IPS-NIHi11 (cell line): ENCODE data around the gene TBC1D3E.
"Not testable (repeated sequence)": the region's sequence is repeated elsewhere in the genome, so short reads cannot be mapped to it uniquely, and the experiment has no call there.

ENCODE experiments used
- DNase-seq: peaks from one replicate; pipeline ENCODE4 v3.0.0; 2012; ENCODE audit warnings: mixed read lengths, low spot score

The TBC1D3E gene

DNA sequence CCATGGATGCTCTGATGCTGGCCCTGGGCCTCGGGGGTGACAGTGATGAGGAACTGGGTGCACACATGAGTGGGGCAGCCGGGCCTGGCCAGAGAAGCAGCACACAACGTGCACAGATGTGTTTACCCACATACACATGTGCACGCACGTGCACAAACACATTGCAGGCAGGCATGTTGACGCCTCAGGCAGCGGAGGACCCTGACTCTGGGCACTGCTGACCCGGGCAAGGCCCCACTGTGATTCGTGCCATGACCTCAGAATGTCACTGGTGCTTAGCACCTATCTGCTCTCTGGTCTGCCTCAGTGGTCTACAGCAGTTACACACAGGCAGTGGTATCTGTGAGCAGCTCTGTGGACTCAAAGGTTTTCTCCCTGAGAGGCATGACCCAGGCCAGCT is at the start of gene TBC1D3E:
Gene TBC1D3E (plus strand): TSS at position 301 of the 400 bp plus-strand sequence. CDS start 1,545 bp downstream, outside the sequence.
- not testable (repeated sequence) for DNase-seq

- not testable (repeated sequence) for DNase-seq
Measured at GRCh38 chr17:38087344-38087743, 40.4 kb upstream of the TBC1D3E start.

DNA sequence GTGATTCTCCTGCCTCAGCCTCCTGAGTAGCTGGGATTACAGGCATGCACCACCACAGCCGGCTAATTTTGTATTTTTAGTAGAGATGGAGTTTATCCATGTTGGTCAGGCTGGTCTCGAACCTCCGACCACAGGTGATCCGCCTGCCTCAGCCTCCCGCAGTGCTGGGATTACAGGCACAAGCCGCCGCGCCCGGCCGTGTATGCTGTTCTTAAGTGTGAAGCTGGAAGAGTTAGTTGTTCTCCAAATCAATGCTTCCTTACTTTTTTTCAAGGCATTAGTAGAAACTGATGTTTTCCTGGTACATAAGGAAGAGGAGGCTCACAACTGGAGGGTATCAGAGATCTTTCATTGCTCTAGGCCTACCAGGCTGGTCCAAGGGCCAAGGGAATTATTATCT is 39.6 kb upstream of the TBC1D3E start:
- not testable (repeated sequence) for DNase-seq

DNA sequence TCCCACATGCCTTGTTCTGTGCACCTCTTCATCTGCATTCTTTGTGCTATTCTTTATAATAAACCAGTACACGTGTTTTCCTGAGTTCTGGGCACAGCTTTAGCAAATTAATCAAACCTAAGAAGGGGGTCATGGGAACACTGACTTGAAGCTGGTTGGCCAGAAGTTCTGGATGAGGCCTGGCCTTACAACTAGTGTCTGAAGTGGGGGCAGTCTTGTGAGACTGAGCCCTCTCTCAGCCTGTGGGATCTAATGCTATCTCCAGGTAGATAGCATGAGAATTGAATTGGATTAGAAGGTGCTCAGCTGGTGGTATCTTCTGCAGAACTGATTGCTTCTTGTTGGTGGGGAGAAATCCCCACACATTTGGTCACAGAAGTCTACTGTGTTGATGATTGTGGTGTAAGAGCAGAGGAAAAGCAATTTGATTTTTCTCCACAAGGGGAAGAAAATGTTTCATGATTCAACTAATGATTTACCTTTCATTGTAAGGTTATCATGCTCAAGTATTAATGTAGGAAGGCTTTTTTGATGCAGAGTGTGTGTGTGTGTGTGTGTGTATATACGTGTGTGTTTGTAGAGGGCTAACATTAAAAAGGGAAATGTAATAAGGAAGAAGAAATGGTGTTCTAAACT is 33.6 kb upstream of the TBC1D3E start:
- not testable (repeated sequence) for DNase-seq

- DNase-seq, result not testable (repeated sequence)
Measured at GRCh38 chr17:38099262-38099661, 28.5 kb upstream of the TBC1D3E start.

DNA sequence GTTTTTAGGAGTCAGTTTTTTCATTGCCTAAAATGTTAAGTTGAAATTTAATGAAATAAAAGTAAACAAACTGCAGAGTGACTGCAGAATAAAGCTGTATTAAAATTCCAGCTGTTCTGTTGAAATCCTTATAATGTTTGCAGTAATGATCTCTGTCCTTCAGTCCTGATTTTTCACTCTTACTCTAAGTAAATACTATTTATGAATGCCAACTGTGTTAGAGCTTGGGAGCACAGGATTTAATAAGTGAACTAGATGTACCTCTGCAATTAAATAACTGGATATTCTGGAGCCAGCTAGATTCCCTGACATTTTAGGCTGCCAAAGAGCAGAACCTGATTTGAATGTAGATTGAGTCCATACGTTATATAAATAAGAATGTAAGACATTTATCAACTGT is 7.9 kb upstream of the TBC1D3E start:
- not testable (repeated sequence) for DNase-seq

- DNase-seq, result not testable (repeated sequence)
Measured at GRCh38 chr17:38134860-38135259, 7.1 kb downstream of the TBC1D3E start.
